Tibial nerve (tissue), 3 donors: ENCODE measurements around the gene TEX38.
A peak's percentile ranks its signal among the peaks of the same experiment; 100 is the strongest.

Experiments
- CTCF ChIP-seq, 5 experiments: fragments of 200-600 bp in 3 of 5; fragments of 450-650 bp in 2 of 5; sonication (generic) in 3 of 5; IDR thresholded peaks; one replicate each; pipeline ENCODE4 v1.5.1; 2016 to 2019; ENCODE audit warnings: antibody characterized with exemption in 5 of 5, mild to moderate bottlenecking in 3 of 5, moderate library complexity in 2 of 5
- POLR2A ChIP-seq, 2 donors: fragments of 450-650 bp; IDR thresholded peaks; one replicate each; pipeline ENCODE4 v1.6.1; 2017; ENCODE audit warnings: antibody characterized with exemption in 2 of 2, mild to moderate bottlenecking in 2 of 2, moderate library complexity in 2 of 2

- peak in 1 of 5 experiments; percentile 47 for TF ChIP-seq CTCF (IDR thresholded peaks at IDR 0.05)
- peak in 1 of 2 donors; percentile 43 for TF ChIP-seq POLR2A (IDR thresholded peaks at IDR 0.05)
Observed at GRCh38 chr1:46667782-46668760, 3.6 kb upstream of the TEX38 start, which contains the start of gene ATPAF1.
